ENCODE measurements around the gene IL17RA.

Gene IL17RA

DNA sequence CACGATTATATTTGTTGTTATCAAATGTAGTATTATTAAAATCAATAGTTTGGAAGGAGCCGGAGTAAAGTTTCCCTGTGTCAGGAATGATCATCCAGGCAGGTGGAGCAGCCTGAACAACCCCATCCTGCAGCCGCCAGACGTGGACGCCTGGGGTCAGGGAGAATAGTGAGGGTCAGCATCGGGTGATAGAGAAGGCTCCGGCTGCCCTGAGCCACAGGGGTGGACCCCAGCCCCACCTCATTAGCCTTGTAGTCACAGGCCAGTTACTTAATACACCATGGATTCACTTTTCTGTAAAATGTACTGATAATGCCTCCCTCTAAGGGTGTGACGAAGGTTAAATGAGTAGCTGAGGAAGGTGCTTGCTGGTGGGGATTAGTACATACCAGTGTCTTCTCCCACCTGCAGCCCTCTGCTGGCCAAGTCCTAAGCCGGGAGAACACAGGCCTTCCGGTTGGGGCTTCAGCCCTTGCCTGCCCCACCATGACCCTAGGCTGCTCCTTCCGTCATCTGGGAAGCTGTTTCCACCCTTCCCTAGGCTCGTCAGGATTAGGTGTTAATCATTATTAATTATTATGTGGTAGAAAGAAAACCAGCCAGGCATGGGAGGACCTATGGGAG, 21.5 kb downstream of the IL17RA start:
- DNase-seq (ENCODE audit: low read depth): no peak

GRCh38 chr22:17106785-17107546, 22.2 kb downstream of the IL17RA start:
- no peak for DNase-seq (ENCODE audit: low read depth)

DNA sequence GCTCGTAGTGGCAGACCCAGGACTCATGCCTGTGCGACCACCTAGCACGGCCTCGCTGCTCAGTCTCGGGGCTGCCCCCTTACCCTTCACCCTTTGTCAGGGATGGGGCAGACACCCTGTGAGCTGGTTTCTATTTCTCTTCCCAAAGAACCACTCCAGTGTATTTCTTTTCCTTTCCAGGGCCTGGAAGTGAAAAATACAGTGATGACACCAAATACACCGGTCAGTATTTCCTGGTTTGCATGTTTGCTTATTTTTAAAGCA, 22.7 kb downstream of the IL17RA start:
- no peak for DNase-seq (ENCODE audit: low read depth)

GRCh38 chr22:17108256-17109112, 23.7 kb downstream of the IL17RA start:
- no peak for DNase-seq (ENCODE audit: low read depth)

DNA sequence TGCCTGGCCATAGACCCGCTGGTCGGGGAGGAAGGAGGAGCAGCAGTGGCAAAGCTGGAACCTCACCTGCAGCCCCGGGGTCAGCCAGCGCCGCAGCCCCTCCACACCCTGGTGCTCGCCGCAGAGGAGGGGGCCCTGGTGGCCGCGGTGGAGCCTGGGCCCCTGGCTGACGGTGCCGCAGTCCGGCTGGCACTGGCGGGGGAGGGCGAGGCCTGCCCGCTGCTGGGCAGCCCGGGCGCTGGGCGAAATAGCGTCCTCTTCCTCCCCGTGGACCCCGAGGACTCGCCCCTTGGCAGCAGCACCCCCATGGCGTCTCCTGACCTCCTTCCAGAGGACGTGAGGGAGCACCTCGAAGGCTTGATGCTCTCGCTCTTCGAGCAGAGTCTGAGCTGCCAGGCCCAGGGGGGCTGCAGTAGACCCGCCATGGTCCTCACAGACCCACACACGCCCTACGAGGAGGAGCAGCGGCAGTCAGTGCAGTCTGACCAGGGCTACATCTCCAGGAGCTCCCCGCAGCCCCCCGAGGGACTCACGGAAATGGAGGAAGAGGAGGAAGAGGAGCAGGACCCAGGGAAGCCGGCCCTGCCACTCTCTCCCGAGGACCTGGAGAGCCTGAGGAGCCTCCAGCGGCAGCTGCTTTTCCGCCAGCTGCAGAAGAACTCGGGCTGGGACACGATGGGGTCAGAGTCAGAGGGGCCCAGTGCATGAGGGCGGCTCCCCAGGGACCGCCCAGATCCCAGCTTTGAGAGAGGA, 24.5 kb downstream of the IL17RA start:
- no peak for DNase-seq (ENCODE audit: low read depth)

GRCh38 chr22:17109976-17110375, 25.2 kb downstream of the IL17RA start:
- DNase-seq (ENCODE audit: low read depth): no peak

DNA sequence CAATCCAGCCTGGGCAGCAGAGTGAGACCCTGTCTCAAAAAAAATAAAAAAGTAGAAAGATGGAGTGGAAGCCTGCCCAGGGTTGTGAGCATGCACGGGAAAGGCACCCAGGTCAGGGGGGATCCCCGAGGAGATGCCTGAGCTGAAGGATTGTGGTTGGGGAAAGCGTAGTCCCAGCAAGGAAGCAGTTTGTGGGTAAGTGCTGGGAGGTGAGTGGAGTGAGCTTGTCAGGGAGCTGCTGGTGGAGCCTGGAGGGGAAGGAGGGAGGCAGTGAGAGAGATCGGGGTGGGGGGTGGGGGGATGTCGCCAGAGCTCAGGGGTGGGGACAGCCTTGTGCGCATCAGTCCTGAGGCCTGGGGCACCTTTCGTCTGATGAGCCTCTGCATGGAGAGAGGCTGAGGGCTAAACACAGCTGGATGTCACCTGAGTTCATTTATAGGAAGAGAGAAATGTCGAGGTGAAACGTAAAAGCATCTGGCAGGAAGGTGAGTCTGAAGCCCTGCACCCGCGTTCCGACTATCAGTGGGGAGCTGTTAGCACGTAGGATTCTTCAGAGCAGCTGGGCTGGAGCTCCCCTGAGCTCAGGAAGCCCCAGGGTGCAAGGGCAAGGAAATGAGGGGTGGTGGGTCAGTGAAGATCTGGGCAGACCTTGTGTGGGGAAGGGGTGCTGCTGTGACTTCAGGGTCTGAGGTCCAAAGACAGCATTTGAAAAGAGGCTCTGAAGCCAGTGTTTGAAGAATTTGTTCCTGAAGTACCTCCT, 26.2 kb downstream of the IL17RA start:
- DNase-seq (ENCODE audit: low read depth): no peak

- no peak for DNase-seq (ENCODE audit: low read depth)
Observed at GRCh38 chr22:17112491-17113042, 27.8 kb downstream of the IL17RA start.

- no peak for DNase-seq (ENCODE audit: low read depth)
Observed at GRCh38 chr22:17113600-17113999, 28.8 kb downstream of the IL17RA start.

GRCh38 chr22:17114173-17114897, 29.5 kb downstream of the IL17RA start:
- no peak for DNase-seq (ENCODE audit: low read depth)

- no peak for DNase-seq (ENCODE audit: low read depth)
Observed at GRCh38 chr22:17114898-17115235, 30.1 kb downstream of the IL17RA start.

DNA sequence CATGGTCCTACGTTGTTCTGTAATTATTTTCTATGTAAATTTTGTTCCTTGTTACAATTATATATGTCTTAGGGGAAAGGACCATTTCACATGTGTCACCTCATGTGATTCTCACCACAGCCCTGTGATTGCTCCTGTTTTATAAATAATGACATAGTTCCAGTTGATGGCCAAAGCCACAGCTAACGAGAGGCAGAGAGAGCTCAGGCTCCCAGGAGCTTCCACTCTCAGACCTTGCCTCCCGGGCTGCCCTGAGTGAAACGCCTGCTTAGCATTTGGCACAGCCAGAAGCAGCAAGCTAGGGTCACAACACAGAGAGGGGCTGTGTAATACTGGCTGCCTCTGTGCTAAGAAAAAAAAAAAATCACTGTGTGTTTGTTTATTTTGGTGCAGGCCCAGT, 30.4 kb downstream of the IL17RA start:
- DNase-seq (ENCODE audit: low read depth): no peak

DNA sequence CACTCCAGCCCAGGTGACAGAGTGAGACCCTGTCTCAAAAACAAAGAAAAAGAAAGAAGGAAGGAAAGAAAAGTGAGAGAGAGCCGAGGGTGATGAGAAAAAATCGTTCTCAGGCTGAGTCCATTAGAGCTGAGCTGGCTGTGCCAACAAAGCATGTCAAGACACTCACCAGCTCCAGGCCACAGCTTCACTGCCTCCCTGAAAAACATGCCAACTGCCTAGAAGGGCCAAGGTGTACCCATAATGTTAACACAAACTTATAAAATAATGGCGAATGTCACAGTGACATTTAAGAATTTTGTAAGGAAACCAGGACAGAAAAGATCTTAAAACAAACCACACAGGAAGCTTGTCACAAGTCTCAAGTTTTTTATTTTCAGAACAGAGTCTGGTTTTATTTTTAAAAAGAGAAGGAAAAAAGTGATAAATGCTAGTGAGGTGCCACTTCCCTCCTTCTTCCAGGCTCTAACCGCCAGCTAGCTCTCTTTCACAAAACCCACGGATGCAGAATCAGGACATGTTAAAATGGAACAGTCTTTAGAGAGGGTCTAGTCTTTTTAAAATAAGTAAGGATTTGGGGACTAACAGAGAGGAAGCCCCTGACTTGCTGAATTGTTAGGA, 31.3 kb downstream of the IL17RA start:
- DNase-seq (ENCODE audit: low read depth): no peak

DNA sequence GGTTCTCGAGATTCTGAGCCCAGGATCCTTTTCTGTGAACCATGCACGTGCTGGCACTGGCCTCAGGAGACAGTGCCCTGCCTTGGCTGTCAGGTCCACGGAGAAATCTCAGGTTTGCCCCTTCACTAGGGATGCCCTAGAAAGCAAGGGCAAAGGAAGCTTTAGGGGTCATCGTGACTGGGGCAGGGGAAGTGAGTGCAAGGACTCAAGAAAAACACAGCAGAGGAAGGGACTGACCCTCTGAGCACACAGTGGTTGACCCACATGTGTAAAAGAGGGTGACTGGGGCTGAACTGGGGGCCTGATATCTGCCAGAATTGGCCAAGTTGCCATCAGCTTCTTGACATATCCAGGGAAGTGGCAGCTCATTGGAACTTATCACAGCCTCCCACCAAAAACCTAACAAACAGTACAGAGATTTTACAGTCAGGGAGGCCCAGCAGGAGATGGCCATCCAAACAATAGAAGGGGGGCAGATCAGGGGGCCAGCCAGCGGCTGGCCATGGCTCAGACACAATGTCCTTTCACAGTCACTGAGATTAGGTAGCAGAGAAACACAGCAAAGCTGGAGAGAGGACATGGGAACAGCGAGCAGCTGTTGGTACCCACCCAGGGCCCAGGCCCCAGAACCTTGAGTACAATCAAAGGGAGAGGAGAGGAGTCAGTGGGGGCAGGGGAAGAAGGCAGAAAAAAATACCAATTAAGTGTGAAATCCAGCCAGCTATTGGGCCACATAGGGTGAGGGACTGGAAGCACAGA, 32.0 kb downstream of the IL17RA start:
- no peak for DNase-seq (ENCODE audit: low read depth)

DNA sequence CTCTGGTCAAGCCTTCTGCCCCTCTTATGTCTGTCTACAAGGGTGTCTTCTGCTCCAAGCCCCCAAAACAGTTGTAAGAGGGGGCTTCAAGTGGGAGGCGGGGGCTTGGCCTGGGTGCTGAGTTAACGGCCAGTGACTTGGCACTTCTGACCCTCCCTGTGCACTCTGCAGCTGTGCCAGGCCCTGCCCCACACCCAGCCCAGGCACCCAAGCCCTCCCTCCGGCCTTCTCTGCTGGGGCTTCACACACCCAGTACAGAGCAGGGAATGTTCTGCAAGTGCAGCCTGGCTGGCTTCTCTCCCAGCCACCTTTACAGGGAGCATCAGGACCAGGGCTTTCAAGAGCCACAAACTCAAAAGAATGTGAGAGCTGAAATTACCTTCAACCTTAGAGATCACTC, 32.6 kb downstream of the IL17RA start:
- DNase-seq (ENCODE audit: low read depth): no peak

- DNase-seq (ENCODE audit: low read depth): no peak
Observed at GRCh38 chr22:17117890-17118289, 33.1 kb downstream of the IL17RA start.

GRCh38 chr22:17118342-17118741, 33.5 kb downstream of the IL17RA start:
- no peak for DNase-seq (ENCODE audit: low read depth)

DNA sequence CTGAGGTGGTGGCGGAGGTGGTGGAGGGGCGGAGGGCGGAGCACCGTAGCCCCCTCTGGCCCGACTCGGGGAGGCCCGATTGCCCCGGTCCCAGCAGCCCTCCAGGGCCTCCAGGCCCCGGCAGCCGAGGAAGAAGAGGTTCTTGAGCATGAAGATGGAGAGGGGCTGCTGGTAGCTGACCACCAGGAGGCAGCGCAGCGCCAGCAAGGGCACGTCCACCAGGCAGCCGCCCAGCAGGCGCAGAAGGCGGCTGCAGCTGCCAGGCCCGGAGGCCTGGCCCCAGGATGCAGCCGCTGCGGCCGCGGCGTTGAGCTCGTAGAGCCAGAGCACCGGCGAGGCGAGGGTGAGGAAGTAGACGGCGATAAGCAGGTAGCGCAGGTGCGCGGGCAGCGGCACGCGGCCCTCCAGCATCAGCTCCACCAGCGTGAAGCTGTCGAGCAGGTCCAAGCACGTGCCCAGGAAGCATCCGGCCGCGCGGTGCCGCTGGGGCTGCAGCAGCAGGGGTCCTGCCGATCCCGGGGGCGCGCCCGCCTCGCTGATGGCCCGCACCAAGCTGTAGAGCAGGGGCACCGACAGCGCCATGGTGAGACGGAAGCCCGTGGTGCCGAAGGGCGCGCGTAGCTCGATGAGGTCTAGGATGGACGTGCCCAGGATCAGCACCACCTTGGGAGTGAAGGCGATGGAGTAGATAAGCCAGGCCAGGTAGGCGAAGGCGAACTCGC, 34.8 kb downstream of the IL17RA start:
- no peak for DNase-seq (ENCODE audit: low read depth)

DNA sequence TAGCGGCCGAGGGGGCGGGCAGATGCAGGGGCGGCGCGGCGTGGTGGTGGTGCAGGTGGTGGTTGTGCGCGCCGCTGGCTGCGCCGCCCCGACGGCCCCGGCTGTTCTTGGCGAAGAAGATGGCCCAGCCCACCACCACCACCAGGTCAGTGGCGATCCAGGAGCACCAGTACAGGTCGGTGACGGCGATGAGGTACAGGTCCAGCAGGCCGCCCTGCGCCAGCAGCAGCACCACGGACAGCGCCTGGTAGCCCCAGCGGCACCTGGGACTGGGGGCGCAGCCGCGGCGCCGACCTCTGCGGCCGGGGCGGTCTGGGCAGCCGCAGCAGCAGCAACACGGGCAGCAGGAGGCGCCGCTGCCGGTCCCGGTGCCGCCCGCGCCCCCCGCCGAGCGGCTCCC, 35.5 kb downstream of the IL17RA start:
- peak; percentile 32 for DNase-seq (ENCODE audit: low read depth)

All from stimulated activated CD8-positive, alpha-beta memory T cell treated with anti-CD3 and anti-CD28 coated beads, Interleukin-12 subunit alpha, Interleukin-12 subunit beta, amount 100 ng/mL, for 1 hour (primary cell).